ENCODE results near the gene CTLA4. TPM values are rescaled to one million over a fixed set of nuclear protein-coding genes. Genes with fewer than 3 reads are reported as not detected.

CTLA4 gene
- total RNA-seq, 4 donors from 2014 or later: not detected

DNA sequence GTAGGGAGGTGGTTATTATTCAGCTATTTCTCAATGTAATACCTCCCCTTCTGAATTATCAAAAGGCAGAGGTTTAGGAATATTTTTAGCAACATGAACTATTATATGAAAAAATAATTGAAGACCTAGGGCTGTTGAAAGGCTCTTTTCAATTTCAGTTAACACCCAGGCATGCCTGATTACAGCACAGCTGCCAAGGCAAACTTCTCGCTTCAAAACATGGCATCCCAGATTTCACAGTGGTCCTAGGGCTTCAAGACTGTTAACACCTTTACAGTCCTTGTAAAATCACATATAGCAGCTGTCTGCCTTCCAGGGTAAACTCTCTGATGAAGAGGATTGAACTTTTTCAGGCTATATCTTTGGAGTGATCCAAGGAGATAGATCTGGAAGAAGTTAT lies 23.2 kb downstream of the CTLA4 start:
- Histone ChIP-seq H3K9me3 (no peaks in the 10 kb centered on the region), H3K27ac (no peak overlapping the region), H3K4me3 (no peak overlapping the region), H3K27me3 (no peaks in the 10 kb centered on the region), H3K36me3 (no peaks in the 10 kb centered on the region), H3K4me1 (no peaks in the 10 kb centered on the region)
- intact Hi-C loops (cut with DNase I; ENCODE audit: low total_unique reads) (no loop called here), in situ Hi-C loops (cut with MboI; ENCODE audit: low sequenced_read_pairs in 4 of 4) (no loop called here)
- ATAC-seq (no peak), DNase-seq (no peak)
- TF ChIP-seq, protein P1, sequence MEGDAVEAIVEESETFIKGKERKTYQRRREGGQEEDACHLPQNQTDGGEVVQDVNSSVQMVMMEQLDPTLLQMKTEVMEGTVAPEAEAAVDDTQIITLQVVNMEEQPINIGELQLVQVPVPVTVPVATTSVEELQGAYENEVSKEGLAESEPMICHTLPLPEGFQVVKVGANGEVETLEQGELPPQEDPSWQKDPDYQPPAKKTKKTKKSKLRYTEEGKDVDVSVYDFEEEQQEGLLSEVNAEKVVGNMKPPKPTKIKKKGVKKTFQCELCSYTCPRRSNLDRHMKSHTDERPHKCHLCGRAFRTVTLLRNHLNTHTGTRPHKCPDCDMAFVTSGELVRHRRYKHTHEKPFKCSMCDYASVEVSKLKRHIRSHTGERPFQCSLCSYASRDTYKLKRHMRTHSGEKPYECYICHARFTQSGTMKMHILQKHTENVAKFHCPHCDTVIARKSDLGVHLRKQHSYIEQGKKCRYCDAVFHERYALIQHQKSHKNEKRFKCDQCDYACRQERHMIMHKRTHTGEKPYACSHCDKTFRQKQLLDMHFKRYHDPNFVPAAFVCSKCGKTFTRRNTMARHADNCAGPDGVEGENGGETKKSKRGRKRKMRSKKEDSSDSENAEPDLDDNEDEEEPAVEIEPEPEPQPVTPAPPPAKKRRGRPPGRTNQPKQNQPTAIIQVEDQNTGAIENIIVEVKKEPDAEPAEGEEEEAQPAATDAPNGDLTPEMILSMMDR (IDR thresholded peaks at IDR 0.05 in 4 of 5, conservative IDR thresholded peaks at IDR 0.05 in 1 of 5): no peak
- no peak for TF ChIP-seq POLR2A (IDR thresholded peaks at IDR 0.05)

DNA sequence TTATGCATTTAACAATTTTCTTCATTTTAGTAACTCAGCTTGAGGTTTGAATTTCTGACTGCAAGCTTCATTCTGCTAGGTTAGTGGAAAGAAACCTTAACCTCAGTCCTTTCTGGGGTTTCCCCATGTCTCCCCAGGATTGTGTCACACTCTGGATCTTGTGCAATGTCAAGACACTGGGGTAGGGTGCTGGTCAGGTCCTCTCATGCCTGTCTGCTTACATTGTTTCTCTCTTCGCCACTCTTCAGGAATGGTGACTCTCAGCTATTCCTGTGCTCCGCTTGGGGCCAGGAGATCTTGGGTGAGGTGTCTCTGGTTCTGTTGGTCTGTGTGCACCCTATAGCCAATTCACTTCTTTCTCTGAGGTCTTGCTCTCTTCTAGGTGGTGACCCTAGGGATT lies 23.9 kb downstream of the CTLA4 start:
- no peak overlapping the region for H3K4me3 ChIP-seq
- H3K9me3 ChIP-seq: no peaks in the 10 kb centered on the region
- no peaks in the 10 kb centered on the region for H3K36me3 ChIP-seq
- ATAC-seq: no peak
- intact Hi-C loops (cut with DNase I; ENCODE audit: low total_unique reads): no loop called here
- no peaks in the 10 kb centered on the region for H3K27me3 ChIP-seq
- in situ Hi-C loops (cut with MboI; ENCODE audit: low sequenced_read_pairs in 4 of 4): no loop called here
- H3K27ac ChIP-seq: no peak overlapping the region
- peak in 1 of 2 donors; percentile 21 for DNase-seq
- H3K4me1 ChIP-seq: no peaks in the 10 kb centered on the region
- no peak for TF ChIP-seq POLR2A (IDR thresholded peaks at IDR 0.05)
- TF ChIP-seq, protein P1 (IDR thresholded peaks at IDR 0.05 in 4 of 5, conservative IDR thresholded peaks at IDR 0.05 in 1 of 5): no peak

DNA sequence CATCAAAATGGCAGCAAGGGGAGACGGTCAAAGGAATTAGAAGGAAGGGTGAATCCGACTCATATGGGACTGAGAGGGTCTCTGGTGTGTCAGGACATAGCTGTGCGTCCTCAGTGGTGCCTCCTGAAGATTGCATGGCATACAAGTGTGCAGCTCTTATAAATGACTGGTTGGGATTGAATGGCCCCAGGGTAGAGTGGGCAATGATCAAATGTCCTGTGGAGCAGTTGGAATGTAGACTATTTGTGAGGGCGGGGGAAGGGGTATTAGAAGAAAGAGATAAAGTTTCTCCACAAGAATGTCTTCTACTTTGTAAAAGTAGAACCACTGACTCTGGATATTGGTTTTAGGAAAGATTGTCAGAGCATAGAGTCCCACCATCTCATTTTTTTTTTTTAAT lies 24.6 kb downstream of the CTLA4 start:
- intact Hi-C loops (cut with DNase I; ENCODE audit: low total_unique reads) (no loop called here), in situ Hi-C loops (cut with MboI; ENCODE audit: low sequenced_read_pairs in 4 of 4) (no loop called here)
- H3K27me3 ChIP-seq: no peaks in the 10 kb centered on the region
- H3K9me3 ChIP-seq: no peaks in the 10 kb centered on the region
- ATAC-seq (no peak), DNase-seq (no peak)
- H3K36me3 ChIP-seq: no peaks in the 10 kb centered on the region
- H3K27ac ChIP-seq: no peak overlapping the region
- H3K4me1 ChIP-seq: no peaks in the 10 kb centered on the region
- H3K4me3 ChIP-seq: no peak overlapping the region
- TF ChIP-seq, protein P1 (IDR thresholded peaks at IDR 0.05 in 4 of 5, conservative IDR thresholded peaks at IDR 0.05 in 1 of 5): no peak
- TF ChIP-seq POLR2A (IDR thresholded peaks at IDR 0.05): no peak

DNA sequence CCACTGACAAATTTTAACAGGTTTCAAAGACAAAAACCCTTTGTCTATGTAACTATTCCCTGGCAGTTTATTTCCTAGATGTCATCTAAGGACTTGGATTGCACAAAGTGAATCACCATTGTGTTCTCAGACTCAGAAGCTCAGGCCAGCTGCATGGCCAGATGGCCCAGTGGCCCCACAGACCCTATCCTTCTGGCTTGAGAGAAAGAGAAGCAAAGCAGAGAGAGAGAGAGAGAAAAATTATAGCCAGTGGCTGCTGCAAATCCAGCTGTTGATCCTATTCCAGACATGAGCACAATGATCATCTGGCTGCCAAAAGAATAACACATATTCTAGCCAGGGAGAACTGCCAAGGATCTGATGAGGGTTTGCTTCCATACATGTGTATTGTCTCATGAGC lies 25.8 kb downstream of the CTLA4 start:
- no peaks in the 10 kb centered on the region for H3K9me3 ChIP-seq
- peak in 1 of 2 donors; percentile 65 for ATAC-seq
- in situ Hi-C loops (cut with MboI; ENCODE audit: low sequenced_read_pairs in 4 of 4): no loop called here
- TF ChIP-seq, protein P1 (IDR thresholded peaks at IDR 0.05 in 4 of 5, conservative IDR thresholded peaks at IDR 0.05 in 1 of 5): no peak
- TF ChIP-seq POLR2A (IDR thresholded peaks at IDR 0.05): no peak
- peak in 1 of 2 donors; percentile 54 for DNase-seq
- H3K27ac ChIP-seq: no peak overlapping the region
- H3K36me3 ChIP-seq: no peaks in the 10 kb centered on the region
- no peaks in the 10 kb centered on the region for H3K4me1 ChIP-seq
- intact Hi-C loops (cut with DNase I; ENCODE audit: low total_unique reads): no loop called here
- H3K27me3 ChIP-seq: no peaks in the 10 kb centered on the region
- H3K4me3 ChIP-seq: no peak overlapping the region

DNA sequence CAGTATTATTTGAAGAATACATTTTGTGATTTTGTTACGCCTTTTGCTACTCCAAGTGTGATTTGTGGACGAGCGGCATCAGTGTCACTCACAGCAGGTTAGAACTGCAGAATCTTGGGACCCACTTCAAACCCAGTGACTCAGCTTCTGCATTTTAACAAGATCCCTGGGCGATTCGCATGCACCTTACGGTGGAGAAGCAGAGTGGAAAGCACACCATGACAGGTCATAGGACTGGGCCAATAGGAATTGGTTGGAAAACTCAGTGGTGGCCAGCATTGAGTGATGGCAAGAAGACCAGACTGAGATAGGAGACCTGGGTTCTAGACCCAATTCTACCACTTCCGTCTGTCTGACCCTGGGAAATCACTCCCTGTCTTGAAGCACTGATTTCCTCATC lies 26.3 kb downstream of the CTLA4 start:
- Histone ChIP-seq H3K4me1 (no peaks in the 10 kb centered on the region), H3K9me3 (no peaks in the 10 kb centered on the region), H3K4me3 (no peak overlapping the region), H3K27ac (no peak overlapping the region), H3K36me3 (no peaks in the 10 kb centered on the region), H3K27me3 (no peaks in the 10 kb centered on the region)
- in situ Hi-C loops (cut with MboI; ENCODE audit: low sequenced_read_pairs in 4 of 4): no loop called here
- DNase-seq (no peak), ATAC-seq (no peak)
- intact Hi-C loops (cut with DNase I; ENCODE audit: low total_unique reads): no loop called here
- TF ChIP-seq, protein P1 (IDR thresholded peaks at IDR 0.05 in 4 of 5, conservative IDR thresholded peaks at IDR 0.05 in 1 of 5): no peak
- no peak for TF ChIP-seq POLR2A (IDR thresholded peaks at IDR 0.05)

All from gastrocnemius medialis (tissue), 4 donors.